Stimulated activated CD4-positive, alpha-beta T cell treated with anti-CD3 and anti-CD28 coated beads, Interleukin-1b, Interleukin-23, amount 100 ng/mL, for 24 hours (primary cell): ENCODE results near the gene ACTN1.
"Not testable (repeated sequence)": the region's sequence is repeated elsewhere in the genome, so short reads cannot be mapped to it uniquely, and the experiment has no call there.

Source experiments
- DNase-seq, 4 experiments: peaks; one replicate each; pipeline ENCODE4 v3.0.0-alpha.2; 2020; ENCODE audit warnings: low read depth in 4 of 4, low spot score in 1 of 4

The ACTN1 gene

DNA sequence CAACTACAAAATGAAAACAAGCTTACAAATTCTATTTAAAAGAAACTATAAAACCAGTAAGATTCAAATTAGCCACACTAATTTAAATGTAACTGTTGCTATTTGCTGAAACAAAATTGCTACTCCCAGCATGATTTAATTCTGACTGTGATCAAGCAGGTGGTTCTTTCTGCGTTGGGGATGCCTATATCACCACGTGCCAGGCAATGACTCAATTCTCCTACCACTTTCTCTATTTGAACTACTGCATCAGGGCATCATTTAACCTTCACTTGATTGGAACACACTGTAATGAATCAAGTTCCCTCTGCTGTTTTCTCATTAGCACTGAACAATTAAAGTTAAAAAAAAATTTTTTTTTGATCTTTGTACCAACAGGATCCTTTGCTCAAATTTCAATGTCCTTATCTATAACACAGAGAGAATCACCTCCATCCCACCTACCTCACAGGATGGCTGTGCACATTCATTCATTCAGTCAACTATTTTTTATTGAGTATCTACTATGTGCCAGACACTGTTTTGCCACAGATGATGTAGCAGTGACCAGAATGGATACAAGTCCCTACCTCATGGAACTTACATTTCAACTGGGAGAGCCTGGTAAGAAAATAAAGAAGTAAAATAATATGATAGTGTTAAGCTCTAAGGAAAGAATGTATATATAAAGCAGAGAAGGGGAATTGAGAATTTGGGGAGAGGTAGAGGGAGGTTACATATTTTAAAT is 8.0 kb upstream of the ACTN1 start:
- no peak for DNase-seq

DNA sequence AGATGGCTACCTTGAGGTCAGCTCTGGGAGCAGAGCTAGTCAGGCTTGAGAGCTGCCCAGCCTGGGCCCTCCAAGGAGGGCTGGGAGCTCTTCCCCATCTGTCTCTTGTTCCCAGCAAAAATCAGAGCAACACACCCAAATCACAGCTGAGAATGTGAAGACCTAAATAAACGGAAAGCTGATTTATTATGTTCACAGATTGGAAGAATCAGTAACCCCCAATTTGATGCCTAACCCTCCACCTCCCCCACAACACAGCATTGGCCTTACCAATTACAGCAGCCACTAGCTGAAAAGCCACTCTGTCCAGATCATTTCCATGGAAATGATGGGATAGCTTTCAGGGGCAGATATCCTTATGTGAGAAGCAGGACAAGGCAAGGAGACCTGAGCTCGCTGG is 7.1 kb upstream of the ACTN1 start:
- DNase-seq, result no peak

DNA sequence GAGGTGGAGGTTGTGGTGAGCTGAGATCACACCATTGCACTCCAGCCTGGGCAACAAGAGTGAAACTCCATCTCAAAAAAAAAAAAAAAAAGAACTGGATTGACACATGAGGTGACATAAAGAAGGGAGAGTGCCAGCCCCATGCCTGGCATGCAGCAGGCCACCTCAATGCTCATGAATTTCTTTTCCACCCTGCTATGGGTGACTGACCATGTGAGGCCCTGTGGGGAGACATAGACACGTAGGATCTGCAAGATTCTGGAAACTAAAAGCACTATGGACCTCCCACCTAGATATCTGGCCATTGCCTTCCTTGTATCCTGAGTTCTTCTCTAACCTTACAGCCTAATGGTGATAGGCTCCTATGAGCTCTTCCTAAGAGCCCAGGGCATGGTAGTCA is 5.6 kb upstream of the ACTN1 start:
- DNase-seq, result no peak

DNA sequence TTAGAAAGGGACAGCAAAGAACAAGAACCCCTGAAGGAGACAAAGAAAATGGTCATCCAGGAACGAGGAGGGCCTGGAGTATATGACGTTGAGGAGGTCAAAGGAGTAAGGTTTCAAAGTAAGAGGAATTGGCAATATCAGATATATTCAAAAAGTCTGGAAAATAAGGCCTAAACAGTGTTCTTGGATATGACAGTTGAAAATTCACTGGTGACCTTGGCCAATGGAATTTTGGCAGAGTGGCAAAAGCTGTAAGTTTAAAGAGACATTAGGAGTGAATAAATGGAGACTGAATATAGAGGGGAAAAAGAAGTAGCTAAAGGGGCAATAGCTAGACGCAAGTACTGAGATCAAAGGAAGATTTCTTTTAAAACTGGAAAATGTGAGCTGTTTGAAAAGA is 4.1 kb upstream of the ACTN1 start:
- no peak for DNase-seq

DNA sequence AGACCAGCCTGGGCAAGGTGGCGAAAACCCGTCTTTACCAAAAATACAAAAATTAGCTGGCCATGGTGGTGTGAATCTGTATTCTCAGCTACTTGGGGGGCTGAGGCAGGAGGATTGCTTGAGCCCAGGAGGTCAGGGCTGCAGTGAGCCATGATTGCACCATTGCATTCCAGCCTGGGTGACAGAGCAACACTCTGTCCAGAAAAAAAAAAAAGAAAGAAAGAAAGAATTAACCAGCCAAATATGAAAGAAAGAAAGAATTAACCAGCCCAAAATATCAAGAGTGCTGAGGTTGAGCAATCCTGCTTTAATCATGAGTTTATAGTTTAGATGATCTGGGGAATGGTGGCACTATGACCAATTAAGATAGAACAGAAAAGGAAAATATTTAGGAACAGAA is 3.5 kb upstream of the ACTN1 start:
- no peak for DNase-seq

DNA sequence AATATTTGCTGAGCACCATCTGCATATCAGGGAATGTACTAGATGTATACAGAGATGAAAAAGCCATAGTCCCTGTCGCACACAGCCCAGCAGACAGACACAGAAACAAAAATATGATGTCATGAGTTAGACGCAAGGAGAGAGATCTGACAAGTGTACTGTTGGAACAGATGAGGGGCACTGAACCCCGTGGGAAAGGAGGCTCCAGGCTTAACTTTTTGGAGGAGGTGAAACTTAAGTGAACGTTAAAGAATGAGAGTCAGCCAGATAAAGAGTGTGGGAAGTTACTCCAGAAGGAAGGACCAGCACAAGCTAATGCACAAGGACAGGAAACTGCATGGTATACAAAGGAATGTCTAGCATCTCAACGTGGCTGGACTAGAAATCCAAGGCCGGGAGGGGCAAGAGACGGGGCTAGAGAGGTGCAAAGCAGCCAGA is 2.5 kb upstream of the ACTN1 start:
- DNase-seq, result no peak

DNA sequence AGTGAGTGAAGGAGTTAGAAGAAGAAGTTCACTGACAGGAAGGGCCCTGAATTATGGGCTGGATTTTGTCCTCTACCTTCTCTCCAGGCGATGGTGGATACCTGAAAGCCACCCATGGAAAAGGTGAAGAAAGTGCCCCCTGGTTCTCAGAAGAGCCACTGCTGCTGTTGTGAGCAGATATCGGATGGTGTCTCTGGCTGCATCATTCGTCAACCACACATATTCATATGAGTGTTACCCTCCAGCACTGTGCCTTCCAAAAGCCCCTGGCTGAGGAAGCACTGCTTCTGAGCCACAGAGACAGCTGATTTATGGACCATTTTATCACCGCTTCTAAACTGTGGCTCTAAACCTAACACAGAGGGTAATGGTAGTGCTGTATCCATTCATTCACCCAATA is 2.0 kb upstream of the ACTN1 start:
- DNase-seq, result no peak

DNA sequence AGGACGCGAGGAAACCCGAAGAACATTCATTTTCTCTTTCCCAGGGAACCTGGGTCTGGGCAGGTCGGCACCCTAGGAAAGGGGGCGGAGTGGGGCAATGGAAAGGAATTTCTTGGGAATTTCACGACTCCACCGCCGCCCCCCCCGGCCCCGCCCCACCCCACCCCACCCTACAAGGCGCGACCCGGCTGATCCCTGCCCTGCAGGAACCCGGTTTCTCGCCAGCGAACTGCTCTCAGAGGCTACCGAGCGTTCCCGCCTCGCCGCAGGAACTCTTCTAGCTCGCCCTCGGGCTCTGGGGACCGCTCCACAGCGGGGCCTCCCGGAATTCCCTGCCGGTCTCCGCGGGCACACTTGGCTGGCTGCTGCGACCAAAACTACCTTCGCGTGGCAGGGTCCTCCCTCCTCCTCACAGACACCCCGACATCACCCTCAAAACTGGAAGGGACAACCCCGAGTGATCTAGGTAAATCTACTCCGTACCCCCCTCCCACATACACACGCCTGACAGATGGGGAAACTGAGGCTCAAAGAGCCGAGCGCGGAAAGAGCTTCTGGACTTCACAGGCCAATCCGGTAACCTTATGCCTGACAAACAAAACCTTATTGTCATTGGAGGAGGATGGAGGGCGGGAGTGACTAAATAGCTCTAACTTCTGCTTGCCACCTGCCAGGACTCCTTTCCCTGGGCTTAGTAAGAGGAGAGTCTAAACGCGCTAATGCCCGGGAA is 785 bp upstream of the ACTN1 start:
- no peak for DNase-seq

DNA sequence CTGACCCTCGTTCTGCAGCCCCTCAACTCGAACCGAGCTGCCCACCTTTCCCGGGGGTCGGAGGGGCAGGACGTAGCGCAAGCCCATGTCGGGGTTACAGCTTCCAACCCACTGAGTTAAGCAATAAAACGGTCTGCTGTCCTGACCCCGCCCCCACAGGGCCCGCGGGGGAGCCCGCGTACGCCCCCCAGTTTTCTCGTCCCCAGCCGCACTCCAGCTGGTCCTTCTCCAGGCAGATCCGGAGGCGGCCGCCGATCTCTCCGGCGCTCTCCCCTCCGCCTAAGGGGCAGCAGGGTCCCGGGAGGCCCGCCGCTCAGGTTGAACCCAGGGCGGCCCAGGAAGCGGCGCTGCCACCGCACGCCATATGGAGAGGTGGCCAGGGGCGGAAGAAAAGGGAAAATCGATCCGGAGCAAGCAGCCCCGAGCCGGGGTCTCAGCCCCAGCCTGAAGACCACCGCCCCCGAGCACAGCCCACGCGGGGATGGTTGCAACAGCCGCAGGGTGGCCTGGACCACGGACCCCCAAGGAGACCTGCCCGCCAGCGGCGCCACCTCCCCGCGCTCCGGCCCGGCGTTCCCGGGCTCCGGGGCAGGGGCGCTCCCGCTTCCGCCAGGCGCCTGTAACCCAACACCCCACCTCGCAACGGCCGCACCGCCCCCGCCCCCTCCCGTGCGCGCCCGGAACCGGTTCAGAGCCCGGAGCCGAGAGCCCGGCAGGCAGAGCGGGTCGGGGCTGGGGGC is 760 bp downstream of the ACTN1 start:
- peak in 2 of 4 experiments; percentile 19 to 38 for DNase-seq

DNA sequence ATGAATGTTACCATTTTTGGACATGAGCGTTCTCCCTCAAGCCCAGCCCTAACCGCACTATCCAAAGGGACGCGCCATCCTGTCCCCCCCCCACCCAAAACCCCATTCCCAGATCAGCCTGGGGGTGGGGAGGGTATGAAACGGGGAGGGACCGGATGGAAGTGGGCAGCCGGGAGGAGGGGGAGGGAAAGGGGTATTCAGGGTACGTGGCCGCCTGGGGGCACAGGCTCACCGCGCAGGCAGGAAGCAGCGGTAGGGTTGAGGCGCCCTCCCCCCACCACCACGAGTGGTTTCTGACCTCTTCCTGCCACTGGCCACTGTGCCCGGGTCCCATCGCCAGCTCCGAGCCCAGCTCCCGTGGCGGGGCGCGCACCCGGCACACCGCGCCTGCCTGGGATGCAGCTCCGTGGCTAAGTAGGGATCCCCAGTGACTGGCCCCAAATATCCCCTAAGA is 1.4 kb downstream of the ACTN1 start:
- DNase-seq, result peak in 2 of 4 experiments; percentile 24 to 38

DNA sequence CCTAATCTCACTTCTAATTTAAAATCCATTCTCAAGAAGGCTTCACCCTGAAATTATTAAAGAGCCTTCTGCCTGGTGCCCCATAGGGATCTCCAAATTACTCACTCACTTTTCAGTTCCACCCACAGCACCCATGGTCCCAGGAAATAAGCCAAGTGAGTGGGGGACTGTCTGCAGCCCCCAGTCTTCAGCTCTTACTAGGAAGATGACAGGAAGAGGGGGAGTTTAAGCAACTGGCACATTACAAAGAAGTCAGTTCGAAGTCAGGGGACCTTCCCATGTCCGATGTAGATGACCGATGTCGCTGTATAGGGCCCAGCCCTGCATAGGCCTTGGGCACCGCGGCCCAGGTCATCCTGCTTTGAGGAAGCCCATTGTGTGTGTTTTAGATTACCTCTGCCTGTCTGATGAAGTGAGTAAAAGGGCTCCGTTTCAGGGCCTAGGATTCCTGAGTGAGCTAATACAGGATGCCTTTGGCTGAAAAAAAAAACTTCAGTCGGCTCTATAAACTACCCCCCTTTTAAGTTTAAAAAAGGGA is 1.9 kb downstream of the ACTN1 start:
- DNase-seq, result no peak

DNA sequence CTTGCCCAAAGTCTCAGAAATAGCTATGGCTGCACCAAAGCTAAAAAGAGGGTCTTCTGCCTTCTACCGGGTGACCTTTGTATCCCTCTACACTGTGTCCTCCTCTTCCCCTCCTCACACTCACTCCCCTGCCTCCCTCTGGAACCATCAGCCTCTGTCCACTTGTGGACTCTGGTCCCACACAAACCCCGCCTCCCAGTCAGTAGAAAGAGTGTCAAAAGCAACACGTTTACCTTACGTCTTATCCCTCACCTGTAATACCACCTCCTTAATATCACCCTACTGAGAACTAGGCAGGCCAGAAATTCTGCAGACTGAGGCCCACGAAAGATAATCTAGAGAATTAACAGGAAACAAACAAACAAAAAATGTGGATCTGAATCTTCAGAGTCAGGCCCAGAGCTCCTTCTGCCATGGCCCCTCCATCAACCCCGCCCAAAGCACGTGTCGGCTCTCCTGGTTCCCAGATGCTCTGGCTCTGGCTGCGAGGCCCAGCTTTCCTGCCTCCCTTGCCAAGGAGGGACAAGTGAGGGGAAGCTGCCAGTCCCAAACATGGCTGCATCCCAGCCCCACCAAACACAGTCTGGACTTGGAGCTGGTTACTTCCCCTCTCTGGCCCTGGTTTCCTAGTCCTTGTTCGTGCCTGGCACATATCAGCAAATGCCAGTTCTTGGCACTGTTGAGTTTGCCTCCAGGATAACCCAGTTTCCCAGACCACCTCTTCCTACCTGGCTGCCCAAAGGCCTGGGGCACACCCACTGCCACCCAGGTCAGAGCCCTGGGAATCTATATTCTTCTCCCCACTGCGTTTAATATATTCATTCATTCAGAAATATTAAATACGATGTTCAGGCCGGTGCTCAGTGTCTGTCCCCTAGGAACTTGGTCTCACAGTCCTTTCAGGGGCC is 2.7 kb downstream of the ACTN1 start:
- DNase-seq, result no peak

DNA sequence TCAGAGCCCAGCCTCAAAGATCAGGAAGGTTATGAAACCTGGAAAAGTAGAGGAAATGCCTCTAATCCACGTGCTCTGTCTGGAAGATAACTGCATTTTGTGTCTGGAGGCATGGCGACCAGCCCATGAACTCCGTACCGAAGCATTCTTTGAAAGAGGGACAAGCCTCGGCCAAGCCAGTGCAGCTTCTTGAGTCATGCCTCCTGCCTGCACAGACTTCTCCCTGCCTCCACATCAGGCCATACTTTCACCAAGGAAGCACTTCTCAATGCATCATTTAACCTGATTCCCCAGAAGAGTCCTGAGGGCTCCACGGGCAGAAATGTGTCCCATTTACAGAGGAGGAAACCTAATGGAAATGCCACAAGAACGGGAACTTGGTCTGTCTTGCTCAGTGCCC is 3.4 kb downstream of the ACTN1 start:
- DNase-seq, result no peak

DNA sequence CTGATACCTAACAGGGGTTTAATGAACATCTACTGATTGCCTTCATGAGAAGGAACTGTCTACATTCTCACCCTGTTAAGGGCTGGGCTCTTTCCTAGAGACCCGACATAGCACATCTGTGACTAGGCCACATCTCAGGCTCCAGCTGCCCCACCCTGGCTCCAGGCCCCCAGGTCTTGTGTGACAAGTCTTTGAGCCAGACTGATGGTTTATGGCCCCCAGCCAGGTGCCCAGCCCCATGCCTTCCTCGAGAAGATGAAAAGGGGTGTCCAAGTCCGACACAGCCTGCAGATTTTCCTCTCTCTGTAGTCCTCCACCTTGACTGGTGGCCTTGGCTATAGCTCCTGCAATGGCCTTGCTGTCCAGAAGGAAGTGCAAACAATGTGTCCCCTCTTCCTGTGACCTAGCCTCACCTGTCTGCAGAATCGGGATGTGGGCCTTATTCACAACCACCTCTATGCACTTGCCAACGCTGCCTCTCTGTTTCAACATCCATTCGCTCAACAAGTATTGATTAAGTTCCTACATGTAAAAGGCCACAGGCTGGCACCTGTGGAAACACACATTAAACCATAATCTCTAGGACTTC is 4.2 kb downstream of the ACTN1 start:
- no peak for DNase-seq

DNA sequence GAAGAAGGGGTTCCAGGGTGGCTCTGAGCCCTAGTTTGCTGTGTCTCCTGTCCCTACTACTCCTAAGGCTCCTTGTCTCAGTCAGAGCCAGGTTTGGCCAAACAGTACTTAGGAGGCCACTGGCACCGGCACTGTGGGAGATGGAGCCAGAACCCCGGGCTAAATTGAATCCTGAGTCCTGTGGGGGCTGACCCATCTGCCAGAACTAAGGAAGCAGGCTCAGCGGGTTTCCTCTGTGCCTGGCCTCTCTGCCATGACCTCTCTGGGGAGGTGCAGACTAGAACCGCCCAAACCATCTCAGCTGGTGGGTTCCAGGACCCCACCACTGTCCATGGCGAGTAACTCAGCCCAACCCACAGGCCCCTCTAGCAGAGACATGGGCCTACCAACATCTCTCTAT is 5.5 kb downstream of the ACTN1 start:
- DNase-seq, result no peak

DNA sequence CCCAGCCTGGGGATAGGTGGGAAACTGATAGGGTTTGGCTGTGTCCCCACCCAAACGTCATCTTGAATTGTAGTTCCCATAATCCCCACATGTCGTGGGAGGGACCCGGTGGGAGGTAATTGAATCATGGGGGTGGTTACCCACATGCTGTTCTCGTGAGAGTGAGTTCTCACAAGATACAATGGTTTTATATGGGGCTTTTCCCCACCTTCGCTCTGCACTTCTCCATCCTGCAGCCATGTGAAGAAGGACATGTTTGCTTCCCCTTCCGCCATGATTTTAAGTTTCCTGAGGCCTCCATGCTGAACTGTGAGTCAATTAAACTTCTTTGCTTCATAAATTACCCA is 5.9 kb downstream of the ACTN1 start:
- not testable (repeated sequence) for DNase-seq

DNA sequence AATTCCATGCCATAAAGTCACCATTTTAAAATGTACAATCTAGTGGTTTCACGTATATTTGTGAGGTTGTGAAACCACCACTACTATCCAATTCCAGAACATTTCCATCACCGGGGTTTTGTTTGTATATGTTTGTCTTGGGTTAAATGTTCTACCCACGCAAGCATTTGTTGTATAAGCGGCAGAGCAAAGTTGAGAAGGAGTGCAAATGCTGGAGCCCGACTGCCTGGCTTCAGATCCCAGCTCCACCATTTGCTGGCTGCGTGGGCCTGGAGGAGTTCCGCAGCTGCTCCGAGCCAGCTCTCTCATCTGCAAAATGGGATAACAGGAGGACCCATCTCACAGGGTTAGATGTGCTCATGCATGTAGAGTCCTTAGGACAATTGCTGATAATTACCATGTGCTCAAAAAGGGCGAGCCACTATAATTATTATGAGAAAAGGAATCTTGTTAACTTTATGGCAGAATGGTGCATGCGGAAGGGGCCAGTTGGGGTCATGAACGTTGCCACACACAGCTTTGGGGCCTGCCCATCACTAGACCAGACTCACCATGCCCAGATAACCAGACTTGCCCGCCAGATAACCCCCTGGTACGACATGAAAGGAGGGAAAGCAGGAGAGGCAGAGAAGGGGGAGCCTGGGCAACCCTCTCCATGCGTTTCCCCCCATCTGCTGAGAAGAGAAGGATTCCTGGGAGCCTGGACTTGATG is 6.4 kb downstream of the ACTN1 start:
- DNase-seq, result no peak

DNA sequence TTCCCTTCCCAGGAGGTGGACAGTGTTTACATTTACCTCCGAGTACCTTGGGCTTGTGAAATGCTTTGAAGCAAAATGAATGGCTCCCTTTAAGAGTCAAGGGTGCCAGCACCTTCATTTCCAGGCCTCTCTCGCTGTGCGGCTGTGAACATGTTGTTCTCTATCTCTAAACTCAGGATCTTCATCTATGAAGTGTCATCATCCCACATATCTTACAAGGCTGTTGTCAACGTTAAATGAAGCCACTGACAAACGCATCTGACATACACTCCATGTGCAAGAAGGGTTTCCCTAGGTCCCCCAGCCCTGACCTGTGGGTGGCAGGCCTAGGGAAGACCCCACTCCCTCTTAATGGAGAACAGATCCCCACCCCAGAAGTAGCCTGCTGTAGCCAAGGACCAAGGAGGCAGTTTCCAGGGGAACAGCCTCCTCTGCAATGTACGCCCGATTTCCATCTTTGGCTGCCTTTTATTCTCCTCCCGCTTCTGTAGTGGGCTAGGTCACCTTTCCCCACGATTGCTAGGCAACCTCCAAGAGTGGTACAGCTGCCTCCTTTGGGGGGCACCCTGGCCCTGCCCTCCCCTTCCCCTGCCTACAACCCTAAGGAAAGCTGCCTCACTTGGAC is 7.6 kb downstream of the ACTN1 start:
- DNase-seq, result no peak

DNA sequence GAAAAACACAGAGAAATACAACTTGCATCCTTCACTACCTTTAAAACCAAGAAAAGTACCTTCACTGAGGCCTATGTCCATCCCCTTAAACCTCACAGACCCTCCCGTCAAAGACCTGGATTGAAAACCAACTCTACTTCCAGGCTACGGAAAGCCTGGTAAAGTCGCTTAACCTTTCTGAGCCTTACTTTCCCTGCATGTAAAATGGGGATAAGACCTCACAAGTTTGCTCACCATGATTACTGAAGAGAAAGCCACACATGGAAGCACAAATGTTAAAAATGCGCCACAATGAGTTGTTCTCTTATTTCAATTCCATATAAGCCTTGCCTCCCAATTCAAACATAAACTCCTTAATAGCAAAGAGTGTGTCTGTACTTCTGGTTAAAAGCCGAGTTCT is 8.4 kb downstream of the ACTN1 start:
- DNase-seq, result no peak
